Neutrophil (primary cell): ENCODE data around the gene IRGQ.

Source experiments
- H3K27ac ChIP-seq: fragments of 200-600 bp; sonication (generic); 2 replicates; pipeline ENCODE4 v1.5.1; 2016; ENCODE audit warnings: mild to moderate bottlenecking, moderate library complexity
- H3K27me3 ChIP-seq: fragments of 200-600 bp; sonication (generic); 2 replicates; pipeline ENCODE4 v1.6.0; 2016; ENCODE audit warnings: mild to moderate bottlenecking
- H3K36me3 ChIP-seq: fragments of 200-600 bp; sonication (generic); 2 replicates; pipeline ENCODE4 v1.5.1; 2017
- H3K4me1 ChIP-seq, 2 experiments: fragments of 200-600 bp in 1 of 2; sonication (generic) in 1 of 2; 1 replicate in 1 of 2; 2 replicates in 1 of 2; pipeline versions ENCODE4 v1.5.1 to v1.6.1; 2013 to 2016; ENCODE audit warnings: low read depth in 1 of 2, low read length in 1 of 2, mild to moderate bottlenecking in 1 of 2, moderate library complexity in 1 of 2; ENCODE audit not compliant: control insufficient read depth in 1 of 2, insufficient read depth in 1 of 2
- H3K4me3 ChIP-seq, 2 experiments: fragments of 200-600 bp in 1 of 2; sonication (generic) in 1 of 2; 1 replicate in 1 of 2; 2 replicates in 1 of 2; pipeline ENCODE4 v1.5.1; 2013 to 2016; ENCODE audit warnings: low read depth in 1 of 2, low read length in 1 of 2, mild to moderate bottlenecking in 1 of 2, moderate library complexity in 1 of 2
- H3K9me3 ChIP-seq: fragments of 200-600 bp; sonication (generic); 2 replicates; pipeline ENCODE4 v1.5.1; 2016
- CTCF ChIP-seq: fragments of 200-600 bp; sonication (generic); IDR thresholded peaks from 2 replicates; pipeline ENCODE4 v1.5.1; 2016; ENCODE audit warnings: antibody characterized with exemption

IRGQ gene

GRCh38 chr19:43634872-43635560, 39.1 kb upstream of the IRGQ start:
- TF ChIP-seq CTCF: no peak
- Histone ChIP-seq H3K9me3 (no peaks in the 10 kb centered on the region), H3K27ac (no peak overlapping the region), H3K4me3 (no peak overlapping the region), H3K27me3 (peaks cover 73% of the 10 kb centered on the region), H3K36me3 (no peaks in the 10 kb centered on the region), H3K4me1 (peaks cover 0 to 6% of the 10 kb centered on the region in 2 experiments)

GRCh38 chr19:43634506-43634871, 38.6 kb upstream of the IRGQ start:
- H3K27me3 ChIP-seq: peaks cover 69% of the 10 kb centered on the region
- H3K27ac ChIP-seq: no peak overlapping the region
- peaks cover 0 to 3% of the 10 kb centered on the region in 2 experiments for H3K4me1 ChIP-seq
- H3K36me3 ChIP-seq: no peaks in the 10 kb centered on the region
- no peak overlapping the region for H3K4me3 ChIP-seq
- no peak for TF ChIP-seq CTCF
- H3K9me3 ChIP-seq: no peaks in the 10 kb centered on the region

- H3K9me3 ChIP-seq: no peaks in the 10 kb centered on the region
- no peak for TF ChIP-seq CTCF
- H3K4me1 ChIP-seq: no peaks in the 10 kb centered on the region
- H3K36me3 ChIP-seq: no peaks in the 10 kb centered on the region
- peaks cover 64% of the 10 kb centered on the region for H3K27me3 ChIP-seq
- H3K4me3 ChIP-seq: no peak overlapping the region
- H3K27ac ChIP-seq: no peak overlapping the region
Observed at GRCh38 chr19:43634068-43634467, 38.1 kb upstream of the IRGQ start.

GRCh38 chr19:43633520-43633919, 37.6 kb upstream of the IRGQ start:
- TF ChIP-seq CTCF: no peak
- Histone ChIP-seq H3K4me3 (no peak overlapping the region), H3K27me3 (peaks cover 59% of the 10 kb centered on the region), H3K27ac (no peak overlapping the region), H3K36me3 (no peaks in the 10 kb centered on the region), H3K4me1 (no peaks in the 10 kb centered on the region), H3K9me3 (no peaks in the 10 kb centered on the region)

GRCh38 chr19:43631491-43631890, 35.6 kb upstream of the IRGQ start:
- no peaks in the 10 kb centered on the region for H3K9me3 ChIP-seq
- H3K36me3 ChIP-seq: no peaks in the 10 kb centered on the region
- no peak for TF ChIP-seq CTCF
- peaks cover 53% of the 10 kb centered on the region for H3K27me3 ChIP-seq
- H3K27ac ChIP-seq: no peak overlapping the region
- no peak overlapping the region for H3K4me3 ChIP-seq
- no peaks in the 10 kb centered on the region for H3K4me1 ChIP-seq
